Mammary epithelial cell (primary cell): ENCODE data around the gene PHACTR2.
"Not testable (repeated sequence)": the region's sequence is repeated elsewhere in the genome, so short reads cannot be mapped to it uniquely, and the experiment has no call there.

Experiments used
- EZH2 ChIP-seq: IDR thresholded peaks from 2 replicates; pipeline ENCODE4 v1.6.1; 2012; ENCODE audit warnings: low read length, inconsistent platforms, borderline replicate concordance
- TF ChIP-seq, protein P1 (sequence below), 2 donors: IDR thresholded peaks in 1 of 2; conservative IDR thresholded peaks in 1 of 2; 2 replicates each; pipeline ENCODE4 v1.5.1; 2011 to 2012; ENCODE audit warnings: inconsistent platforms in 2 of 2, low read length in 2 of 2, mild to moderate bottlenecking in 2 of 2, control low read depth in 1 of 2, low read depth in 1 of 2; ENCODE audit not compliant: insufficient read depth in 1 of 2; ENCODE audit errors: extremely low read depth in 1 of 2

DNA sequence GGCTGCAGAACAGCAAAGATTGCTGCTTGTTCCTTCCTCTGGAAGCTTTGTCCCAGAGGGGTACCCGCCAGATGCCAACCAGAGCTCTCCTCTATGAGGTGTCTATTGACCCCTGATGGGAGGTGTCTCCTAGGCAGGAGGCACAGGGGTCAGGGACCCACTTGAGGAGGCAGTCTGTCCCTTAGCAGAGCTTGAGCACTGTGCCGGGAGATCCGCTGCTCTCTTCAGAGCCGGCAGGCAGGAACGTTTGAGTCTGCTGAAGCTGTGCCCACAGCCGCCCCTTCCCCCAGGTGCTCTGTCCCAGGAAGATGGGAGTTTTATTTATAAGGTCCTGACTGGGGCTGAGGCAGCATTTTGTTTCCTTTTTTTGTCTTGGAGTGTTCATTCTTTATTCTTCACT lies 179.0 kb downstream of the PHACTR2 start:
- TF ChIP-seq, protein P1, sequence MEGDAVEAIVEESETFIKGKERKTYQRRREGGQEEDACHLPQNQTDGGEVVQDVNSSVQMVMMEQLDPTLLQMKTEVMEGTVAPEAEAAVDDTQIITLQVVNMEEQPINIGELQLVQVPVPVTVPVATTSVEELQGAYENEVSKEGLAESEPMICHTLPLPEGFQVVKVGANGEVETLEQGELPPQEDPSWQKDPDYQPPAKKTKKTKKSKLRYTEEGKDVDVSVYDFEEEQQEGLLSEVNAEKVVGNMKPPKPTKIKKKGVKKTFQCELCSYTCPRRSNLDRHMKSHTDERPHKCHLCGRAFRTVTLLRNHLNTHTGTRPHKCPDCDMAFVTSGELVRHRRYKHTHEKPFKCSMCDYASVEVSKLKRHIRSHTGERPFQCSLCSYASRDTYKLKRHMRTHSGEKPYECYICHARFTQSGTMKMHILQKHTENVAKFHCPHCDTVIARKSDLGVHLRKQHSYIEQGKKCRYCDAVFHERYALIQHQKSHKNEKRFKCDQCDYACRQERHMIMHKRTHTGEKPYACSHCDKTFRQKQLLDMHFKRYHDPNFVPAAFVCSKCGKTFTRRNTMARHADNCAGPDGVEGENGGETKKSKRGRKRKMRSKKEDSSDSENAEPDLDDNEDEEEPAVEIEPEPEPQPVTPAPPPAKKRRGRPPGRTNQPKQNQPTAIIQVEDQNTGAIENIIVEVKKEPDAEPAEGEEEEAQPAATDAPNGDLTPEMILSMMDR (conservative IDR thresholded peaks at IDR 0.05 in 1 of 2, IDR thresholded peaks at IDR 0.05 in 1 of 2; ENCODE audit: extremely low read depth in 1 of 2, insufficient read depth in 1 of 2, low read depth in 1 of 2, low read length in 2 of 2), result not testable (repeated sequence)
- TF ChIP-seq EZH2, result not testable (repeated sequence)
